Measurements from ENCODE around the gene PDLIM3. TPM values are rescaled to one million over a fixed set of nuclear protein-coding genes. Genes with fewer than 3 reads are reported as not detected.
"Not testable (repeated sequence)": the region's sequence is repeated elsewhere in the genome, so short reads cannot be mapped to it uniquely, and the experiment has no call there.

The PDLIM3 gene
- total RNA-seq, 3 donors from 2014 or later = not detected

DNA sequence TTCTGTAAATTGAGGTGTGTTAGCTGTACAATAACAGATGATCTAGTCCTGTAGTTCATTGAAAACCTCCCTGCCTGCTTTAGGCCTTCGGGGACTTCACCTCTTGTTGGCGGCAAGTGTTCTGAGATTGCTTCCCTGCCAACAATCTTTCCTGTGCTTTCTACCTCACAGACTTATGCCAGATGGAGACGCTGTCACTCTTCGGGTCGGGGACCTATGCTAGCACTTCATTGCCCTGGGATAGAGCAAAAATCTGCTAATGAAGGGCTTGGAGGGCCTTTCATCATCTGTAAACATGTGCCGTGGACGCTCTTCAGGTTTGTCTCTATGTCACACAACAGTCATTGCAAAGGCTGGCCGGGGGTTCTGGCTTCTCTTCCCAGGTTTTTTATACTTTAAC lies 4.7 kb upstream of the PDLIM3 start:
- no peak for ATAC-seq
- Mint-ChIP-seq H3K4me3 (no peak overlapping the region), H3K4me1 (ENCODE audit: low read depth) (peaks cover 1% of the 10 kb centered on the region), H3K27me3 (ENCODE audit: low read depth) (peaks cover 28% of the 10 kb centered on the region), H3K9me3 (no peaks in the 10 kb centered on the region), H3K36me3 (ENCODE audit: insufficient read depth) (no peaks in the 10 kb centered on the region)
- DNase-seq = no peak

DNA sequence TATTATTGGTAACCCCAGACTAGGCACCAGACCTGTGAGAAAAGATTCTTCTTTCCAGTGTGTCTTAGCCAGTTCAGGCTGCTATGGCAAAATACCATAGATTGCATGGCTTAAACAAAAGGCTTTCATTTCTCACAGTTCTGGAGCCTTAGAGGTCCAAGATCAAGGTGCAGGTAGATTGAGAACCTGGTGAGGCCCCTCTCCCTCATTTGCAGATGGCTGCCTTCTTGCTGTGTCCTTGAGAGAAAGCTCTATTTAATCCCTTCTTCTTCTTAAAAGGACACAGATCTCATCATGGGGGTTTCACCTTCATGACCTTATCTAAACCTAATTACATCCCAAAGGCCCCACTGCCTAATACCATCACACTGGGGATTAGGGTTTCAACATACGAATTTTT lies 3.5 kb upstream of the PDLIM3 start:
- no peaks in the 10 kb centered on the region for H3K36me3 Mint-ChIP-seq (ENCODE audit: insufficient read depth)

DNA sequence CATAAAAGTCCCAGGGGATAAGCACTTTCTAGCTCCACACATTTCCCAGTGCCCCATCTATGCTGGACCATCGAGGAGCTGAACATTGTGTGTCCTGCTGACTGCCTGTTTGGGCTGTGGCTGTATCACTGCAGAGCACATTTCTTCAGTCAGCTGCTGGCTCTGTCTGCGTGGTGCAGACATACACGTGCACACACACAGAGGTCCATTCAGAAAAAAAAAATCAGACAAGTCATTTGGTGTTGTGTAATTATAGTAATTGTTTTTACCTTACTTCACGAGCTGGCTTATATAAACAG lies 1.1 kb upstream of the PDLIM3 start:
- ATAC-seq (no peak), DNase-seq (no peak)
- no peaks in the 10 kb centered on the region for H3K9me3 Mint-ChIP-seq
- H3K4me1 Mint-ChIP-seq (ENCODE audit: low read depth) = peaks cover 4% of the 10 kb centered on the region
- H3K27me3 Mint-ChIP-seq (ENCODE audit: low read depth) = peaks cover 35% of the 10 kb centered on the region
- no peak overlapping the region for H3K4me3 Mint-ChIP-seq
- no peaks in the 10 kb centered on the region for H3K36me3 Mint-ChIP-seq (ENCODE audit: insufficient read depth)

More for the DNA sequence above, 3.5 kb upstream of the PDLIM3 start:
- DNase-seq (no peak), ATAC-seq (no peak)
- H3K9me3 Mint-ChIP-seq = no peaks in the 10 kb centered on the region
- peaks cover 4% of the 10 kb centered on the region for H3K4me1 Mint-ChIP-seq (ENCODE audit: low read depth)
- H3K27me3 Mint-ChIP-seq (ENCODE audit: low read depth) = peaks cover 33% of the 10 kb centered on the region
- no peak overlapping the region for H3K4me3 Mint-ChIP-seq

DNA sequence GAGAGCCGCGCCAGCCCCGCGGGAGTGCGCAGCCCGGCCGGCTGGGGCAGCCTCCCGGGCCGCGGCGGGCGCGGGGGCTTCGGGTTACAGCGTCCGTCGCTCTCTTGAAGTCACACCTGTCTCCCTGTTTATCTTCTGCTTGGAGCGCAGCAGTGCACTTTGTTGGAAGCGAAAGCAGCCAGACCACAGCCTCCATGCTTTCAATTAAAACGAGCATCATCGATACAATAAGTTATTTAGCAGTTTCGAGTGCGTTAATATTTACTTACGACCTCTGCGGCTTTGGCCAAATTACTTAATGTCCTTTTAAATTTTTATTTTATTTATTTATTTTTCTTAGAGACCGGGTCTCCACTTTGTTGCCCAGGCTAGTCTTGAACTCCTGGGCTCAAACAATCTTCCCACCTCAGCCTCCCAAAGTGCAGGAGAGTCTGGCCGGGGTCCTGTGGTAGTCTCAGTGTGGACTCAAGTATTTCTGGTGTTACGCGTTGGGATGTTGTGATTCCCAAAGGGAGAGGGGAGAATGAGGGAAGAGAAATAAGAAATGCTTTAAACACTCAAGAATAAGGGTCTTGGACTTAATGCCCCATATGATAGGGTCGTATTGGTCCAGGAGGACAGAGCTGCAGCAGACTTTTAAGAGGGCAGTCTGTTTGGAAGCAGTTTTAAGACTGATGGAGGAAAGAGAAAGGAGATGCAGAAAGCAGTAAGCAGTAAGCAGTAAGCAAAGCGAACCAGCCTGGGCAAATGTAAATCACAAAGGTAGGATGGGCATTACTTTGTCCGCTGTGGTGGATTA lies 504 bp upstream of the PDLIM3 start:
- DNase-seq (no peak), ATAC-seq (peak; percentile 20 to 47)
- Mint-ChIP-seq H3K27me3 (ENCODE audit: low read depth) (peaks cover 34% of the 10 kb centered on the region), H3K36me3 (ENCODE audit: insufficient read depth) (no peaks in the 10 kb centered on the region), H3K4me3 (no peak overlapping the region), H3K4me1 (ENCODE audit: low read depth) (peaks cover 4% of the 10 kb centered on the region), H3K9me3 (no peaks in the 10 kb centered on the region)

DNA sequence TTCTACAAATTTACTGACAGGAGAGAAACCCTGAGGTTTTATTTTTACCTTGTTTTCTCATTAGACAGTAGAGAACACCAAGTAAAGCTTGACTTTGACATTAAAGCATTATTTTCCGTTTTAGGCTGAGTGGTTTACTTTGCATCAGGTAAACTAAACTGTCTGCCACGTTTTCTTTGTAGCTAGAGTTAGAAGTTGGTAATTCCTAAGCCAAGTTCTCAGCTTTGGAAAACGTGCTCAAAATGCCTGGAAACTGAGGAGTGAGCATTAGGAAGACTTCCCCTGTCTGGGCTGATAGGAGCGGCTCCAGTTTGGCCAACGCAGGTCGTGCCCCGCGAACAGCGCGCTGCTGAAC lies 819 bp downstream of the PDLIM3 start:
- H3K36me3 Mint-ChIP-seq (ENCODE audit: insufficient read depth) = no peaks in the 10 kb centered on the region
- DNase-seq = no peak
- no peak for ATAC-seq
- H3K4me1 Mint-ChIP-seq (ENCODE audit: low read depth) = peaks cover 4% of the 10 kb centered on the region
- peaks cover 36% of the 10 kb centered on the region for H3K27me3 Mint-ChIP-seq (ENCODE audit: low read depth)
- peak overlapping the region; percentile 39 for H3K4me3 Mint-ChIP-seq
- no peaks in the 10 kb centered on the region for H3K9me3 Mint-ChIP-seq

DNA sequence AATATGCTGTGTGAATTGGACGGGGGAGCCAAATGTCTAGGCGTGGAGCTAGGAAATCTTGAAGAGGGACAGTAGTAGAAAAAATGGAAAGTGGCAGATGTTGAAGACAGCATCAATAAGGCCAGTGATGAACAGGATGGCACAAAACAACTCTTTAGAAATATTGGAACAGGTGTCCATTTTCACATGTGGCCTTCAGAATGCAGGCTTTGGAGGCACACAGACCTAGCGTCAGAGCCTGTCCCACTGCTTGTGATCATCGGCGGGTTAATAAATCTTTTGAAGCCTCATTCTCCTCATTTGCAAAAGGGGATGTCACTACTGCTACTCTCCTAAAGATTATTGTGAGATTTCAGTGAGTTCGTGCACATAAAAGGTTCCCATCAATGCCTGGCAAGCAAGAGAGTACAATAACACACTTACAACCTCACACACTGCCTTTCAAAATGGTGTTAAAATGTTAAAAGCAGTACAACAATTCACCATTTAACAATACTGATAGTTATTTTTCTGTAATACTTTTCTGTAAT lies 2.4 kb downstream of the PDLIM3 start:
- Mint-ChIP-seq H3K4me1 (ENCODE audit: low read depth) (peaks cover 4% of the 10 kb centered on the region), H3K4me3 (no peak overlapping the region), H3K36me3 (ENCODE audit: insufficient read depth) (no peaks in the 10 kb centered on the region), H3K9me3 (no peaks in the 10 kb centered on the region), H3K27me3 (ENCODE audit: low read depth) (peaks cover 40% of the 10 kb centered on the region)
- no peak for ATAC-seq
- no peak for DNase-seq

DNA sequence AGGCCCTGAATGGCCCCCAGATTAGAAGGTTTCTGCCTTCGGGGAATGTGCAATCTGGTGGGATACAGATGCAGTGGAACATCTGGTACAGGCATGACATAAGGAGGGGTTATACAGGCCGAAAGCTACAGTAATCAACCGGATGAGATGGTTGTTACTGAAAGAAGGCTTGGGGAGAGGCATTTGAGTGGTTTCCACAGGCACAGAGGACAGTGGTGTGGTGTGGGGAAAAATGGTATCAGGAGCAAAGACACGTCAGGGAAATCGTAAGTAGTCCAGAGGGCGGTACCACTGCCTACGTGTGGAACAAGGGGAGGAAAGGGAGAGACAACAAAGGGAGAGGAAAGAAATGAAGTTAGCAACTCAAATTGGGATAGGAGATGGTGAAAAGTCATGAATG lies 3.0 kb downstream of the PDLIM3 start:
- H3K9me3 Mint-ChIP-seq = no peaks in the 10 kb centered on the region
- peaks cover 40% of the 10 kb centered on the region for H3K27me3 Mint-ChIP-seq (ENCODE audit: low read depth)
- DNase-seq (no peak), ATAC-seq (no peak)
- H3K36me3 Mint-ChIP-seq (ENCODE audit: insufficient read depth) = no peaks in the 10 kb centered on the region
- no peak overlapping the region for H3K4me3 Mint-ChIP-seq
- H3K4me1 Mint-ChIP-seq (ENCODE audit: low read depth) = peaks cover 4% of the 10 kb centered on the region

DNA sequence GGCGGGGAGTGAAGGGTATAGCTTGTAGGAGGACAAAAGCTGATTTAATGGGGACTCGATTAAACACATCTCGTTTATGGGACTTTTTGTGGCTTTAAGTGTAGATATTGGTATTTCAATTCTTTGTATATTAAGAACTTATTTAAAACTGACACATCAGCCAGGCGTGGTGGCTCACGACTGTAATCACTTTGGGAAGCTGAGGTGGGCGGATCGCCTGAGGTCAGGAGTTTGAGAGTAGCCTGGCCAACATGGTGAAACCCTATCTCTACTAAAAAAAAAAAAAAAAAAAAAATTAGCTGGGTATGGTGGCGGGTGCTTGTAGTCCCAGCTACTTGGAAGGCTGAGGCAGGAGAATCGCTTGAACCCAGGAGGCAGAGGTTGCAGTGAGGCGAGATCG lies 3.7 kb downstream of the PDLIM3 start:
- H3K9me3 Mint-ChIP-seq; H3K4me3 Mint-ChIP-seq; DNase-seq; ATAC-seq; H3K36me3 Mint-ChIP-seq (ENCODE audit: insufficient read depth); H3K4me1 Mint-ChIP-seq (ENCODE audit: low read depth): not testable (repeated sequence)
- peaks cover 40% of the 10 kb centered on the region for H3K27me3 Mint-ChIP-seq (ENCODE audit: low read depth)

DNA sequence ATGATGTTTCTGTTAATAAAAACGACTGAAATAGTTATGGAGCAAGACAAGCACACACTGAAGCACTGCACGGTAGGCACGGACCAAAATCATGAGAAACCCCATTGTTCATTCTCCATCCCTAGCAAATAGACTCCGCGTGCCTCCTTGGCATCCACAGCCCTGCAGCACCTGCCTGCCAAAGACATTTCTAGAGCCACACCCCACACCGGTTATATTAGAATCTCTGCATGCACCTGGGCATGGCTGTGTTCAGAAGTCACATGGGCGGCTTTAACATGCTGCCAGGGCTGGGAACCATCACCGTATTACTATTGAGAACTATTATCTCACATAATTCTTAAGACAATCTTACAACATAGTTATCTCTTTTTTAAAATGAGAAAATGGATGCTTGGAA lies 5.9 kb downstream of the PDLIM3 start:
- peaks cover 2% of the 10 kb centered on the region for H3K36me3 Mint-ChIP-seq (ENCODE audit: insufficient read depth)
- peaks cover 31% of the 10 kb centered on the region for H3K27me3 Mint-ChIP-seq (ENCODE audit: low read depth)
- H3K4me1 Mint-ChIP-seq (ENCODE audit: low read depth) = no peaks in the 10 kb centered on the region
- DNase-seq = no peak
- no peak for ATAC-seq
- H3K4me3 Mint-ChIP-seq = no peak overlapping the region
- H3K9me3 Mint-ChIP-seq = peaks cover 11% of the 10 kb centered on the region

DNA sequence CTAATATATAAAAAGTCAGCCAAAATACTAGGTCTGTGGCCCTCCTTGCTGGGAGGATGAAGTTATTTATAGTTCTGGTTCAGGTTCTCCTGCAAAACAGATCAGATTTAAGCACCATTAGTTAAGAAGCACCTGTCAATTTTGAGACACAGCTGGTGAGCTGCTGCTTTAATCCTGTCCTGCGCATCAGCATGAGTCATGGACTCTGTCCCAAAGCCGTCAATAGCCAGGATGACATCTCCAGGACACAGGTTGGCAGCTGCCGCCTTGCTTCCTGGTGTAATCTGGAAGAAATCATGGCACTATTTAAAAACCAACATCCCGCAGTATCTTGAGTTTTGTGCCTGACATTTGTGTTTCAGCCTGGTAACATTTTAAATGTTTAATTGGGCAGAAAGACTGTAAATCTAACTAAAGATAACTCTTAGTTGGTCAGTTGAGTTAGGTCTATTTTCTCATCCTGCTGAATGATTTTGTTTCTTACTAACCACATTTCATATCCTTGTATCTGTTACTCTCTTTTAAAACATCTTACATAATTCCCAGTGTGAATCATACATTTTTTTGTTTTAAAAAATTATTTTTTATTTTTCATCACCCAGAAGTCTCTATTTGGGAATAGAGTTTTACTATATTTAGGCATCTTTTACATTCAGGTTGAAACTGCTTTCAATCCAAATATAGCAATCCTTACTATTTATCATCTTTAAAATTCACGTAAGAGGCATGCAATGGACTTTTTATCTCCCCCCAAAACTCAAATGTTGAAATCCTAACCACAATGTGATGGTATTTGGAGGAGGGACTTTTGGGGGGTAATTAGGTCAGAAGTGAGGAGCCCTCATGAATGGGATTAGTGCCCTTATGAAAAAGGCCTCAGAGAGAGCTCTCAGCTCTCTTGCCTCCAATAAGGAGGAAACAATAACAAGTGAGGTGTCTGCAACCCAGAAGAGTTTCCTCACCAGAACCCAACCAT lies 10.1 kb downstream of the PDLIM3 start:
- no peak for DNase-seq
- Mint-ChIP-seq H3K36me3 (ENCODE audit: insufficient read depth) (peaks cover 2% of the 10 kb centered on the region), H3K4me3 (no peak overlapping the region), H3K27me3 (ENCODE audit: low read depth) (peaks cover 22% of the 10 kb centered on the region), H3K9me3 (peaks cover 11% of the 10 kb centered on the region), H3K4me1 (ENCODE audit: low read depth) (no peaks in the 10 kb centered on the region)
- ATAC-seq = no peak

DNA sequence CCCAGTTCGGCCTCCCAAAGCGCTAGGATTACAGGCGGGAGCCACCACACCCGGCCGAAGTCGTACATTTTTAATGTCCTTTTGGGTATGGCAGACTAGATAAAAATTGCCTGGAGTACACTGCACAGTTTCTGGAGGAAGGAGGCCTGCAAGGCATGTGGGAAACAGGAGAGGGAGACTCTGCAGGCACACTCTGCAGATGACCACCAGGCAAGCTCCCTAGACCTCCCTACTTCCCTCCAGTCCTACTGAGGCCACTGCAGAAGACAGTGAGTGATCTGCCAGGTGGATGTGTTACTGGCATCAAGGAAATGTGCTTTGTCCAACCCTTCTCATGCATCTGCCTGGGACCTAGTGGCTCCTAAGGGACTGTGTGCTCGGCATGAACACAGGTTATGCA lies 11.4 kb downstream of the PDLIM3 start:
- H3K4me1 Mint-ChIP-seq (ENCODE audit: low read depth) = no peaks in the 10 kb centered on the region
- ATAC-seq (no peak), DNase-seq (no peak)
- peaks cover 11% of the 10 kb centered on the region for H3K9me3 Mint-ChIP-seq
- peaks cover 22% of the 10 kb centered on the region for H3K27me3 Mint-ChIP-seq (ENCODE audit: low read depth)
- H3K36me3 Mint-ChIP-seq (ENCODE audit: insufficient read depth) = peaks cover 2% of the 10 kb centered on the region
- H3K4me3 Mint-ChIP-seq = no peak overlapping the region

DNA sequence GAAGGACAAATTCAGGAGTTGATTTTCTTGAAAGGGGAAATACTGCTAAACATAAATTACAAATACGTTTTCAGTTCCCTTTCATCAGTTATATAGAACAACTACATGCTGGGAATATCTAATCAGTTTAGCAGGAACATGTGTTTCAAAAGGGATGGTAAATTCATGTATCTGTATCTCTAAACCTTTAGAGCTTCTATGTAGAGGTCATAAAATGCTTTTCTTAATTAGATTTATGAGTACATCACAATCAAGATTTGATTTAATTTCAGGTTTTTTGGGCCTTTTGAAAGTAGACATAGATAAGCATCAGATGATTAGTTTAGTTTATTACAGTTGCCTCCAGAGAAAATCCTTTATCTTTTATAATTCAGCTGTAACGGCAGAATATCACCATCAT lies 12.9 kb downstream of the PDLIM3 start:
- peaks cover 19% of the 10 kb centered on the region for H3K27me3 Mint-ChIP-seq (ENCODE audit: low read depth)
- DNase-seq (no peak), ATAC-seq (no peak)
- no peak overlapping the region for H3K4me3 Mint-ChIP-seq
- H3K4me1 Mint-ChIP-seq (ENCODE audit: low read depth) = no peaks in the 10 kb centered on the region
- peaks cover 11% of the 10 kb centered on the region for H3K9me3 Mint-ChIP-seq
- peaks cover 2% of the 10 kb centered on the region for H3K36me3 Mint-ChIP-seq (ENCODE audit: insufficient read depth)

DNA sequence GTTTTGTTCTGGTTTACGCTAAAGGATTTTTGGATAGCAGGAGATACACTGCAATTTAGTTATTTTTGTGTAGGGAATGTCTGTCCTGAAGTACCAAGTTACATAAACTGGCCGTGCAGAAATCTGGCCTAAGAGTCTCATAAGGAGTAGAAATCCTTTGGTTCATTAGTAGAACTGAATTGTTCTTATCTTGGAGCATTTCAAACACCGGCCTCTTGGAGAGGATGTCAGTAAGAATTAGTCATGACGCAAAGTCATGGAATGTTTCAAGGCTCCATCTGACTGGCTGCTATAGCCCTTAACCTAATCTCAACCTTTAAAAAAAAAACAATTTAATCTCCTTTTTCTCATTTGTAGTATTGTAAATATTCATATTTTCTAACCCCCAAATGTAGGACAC lies 15.2 kb downstream of the PDLIM3 start:
- H3K27me3 Mint-ChIP-seq (ENCODE audit: low read depth) = peaks cover 19% of the 10 kb centered on the region
- no peak overlapping the region for H3K4me3 Mint-ChIP-seq
- DNase-seq (no peak), ATAC-seq (no peak)
- H3K36me3 Mint-ChIP-seq (ENCODE audit: insufficient read depth) = no peaks in the 10 kb centered on the region
- no peaks in the 10 kb centered on the region for H3K4me1 Mint-ChIP-seq (ENCODE audit: low read depth)
- H3K9me3 Mint-ChIP-seq = no peaks in the 10 kb centered on the region

DNA sequence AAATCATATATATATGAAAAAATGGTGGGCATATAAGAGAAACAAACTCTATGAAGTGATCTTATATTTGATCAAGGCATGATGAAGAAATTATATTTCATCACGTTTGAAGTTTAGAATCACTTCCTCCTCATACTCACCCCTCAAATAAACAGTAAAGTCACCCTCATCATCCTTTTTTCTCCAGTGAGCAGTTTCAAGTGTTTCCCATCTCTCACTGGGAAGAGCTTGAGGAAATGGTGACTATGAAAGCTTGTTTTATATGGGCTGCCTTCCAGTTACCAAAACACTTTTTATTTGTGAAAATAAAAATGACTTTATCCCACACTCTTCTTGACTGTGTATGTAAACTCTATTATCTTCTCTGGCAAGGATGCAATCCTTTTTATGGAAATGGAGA lies 16.8 kb downstream of the PDLIM3 start:
- ATAC-seq (no peak), DNase-seq (no peak)
- no peaks in the 10 kb centered on the region for H3K9me3 Mint-ChIP-seq
- peaks cover 31% of the 10 kb centered on the region for H3K27me3 Mint-ChIP-seq (ENCODE audit: low read depth)
- no peaks in the 10 kb centered on the region for H3K36me3 Mint-ChIP-seq (ENCODE audit: insufficient read depth)
- no peak overlapping the region for H3K4me3 Mint-ChIP-seq
- H3K4me1 Mint-ChIP-seq (ENCODE audit: low read depth) = peaks cover 8% of the 10 kb centered on the region

DNA sequence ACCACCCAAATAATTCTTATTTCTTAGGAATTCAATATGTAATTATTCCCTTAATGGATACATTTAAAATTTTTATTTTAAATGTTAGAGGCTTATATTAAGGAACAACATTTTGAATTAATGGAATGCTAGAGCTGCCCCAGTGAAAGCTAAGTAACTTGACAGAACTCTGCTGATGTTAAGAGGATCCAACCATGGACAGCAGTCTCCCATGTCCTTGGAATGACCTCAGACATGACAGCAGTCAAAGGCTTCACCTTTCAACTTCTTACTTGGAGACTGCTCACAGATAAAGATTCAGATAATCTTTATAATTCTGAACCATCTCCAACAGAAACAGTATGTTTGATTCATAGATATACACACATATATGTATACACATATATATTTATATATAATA lies 17.2 kb downstream of the PDLIM3 start:
- Mint-ChIP-seq H3K36me3 (ENCODE audit: insufficient read depth) (no peaks in the 10 kb centered on the region), H3K4me1 (ENCODE audit: low read depth) (peaks cover 11% of the 10 kb centered on the region), H3K4me3 (no peak overlapping the region), H3K9me3 (no peaks in the 10 kb centered on the region), H3K27me3 (ENCODE audit: low read depth) (peaks cover 33% of the 10 kb centered on the region)
- DNase-seq (no peak), ATAC-seq (no peak)
